Kidney (tissue), 14 donors: Measurements from ENCODE around the gene CCT3. TPM values are rescaled to one million over a fixed set of nuclear protein-coding genes. Genes with fewer than 3 reads are reported as not detected.

ENCODE experiments used
- DNase-seq, 5 donors: peaks; one replicate each; pipeline ENCODE4 v3.0.0-alpha.2; 2013 to 2020
- FAIRE-seq: peaks from 2 replicates; lab custom pipeline; 2012; peaks lifted over from hg19 to GRCh38; lab: Jason Lieb, UNC
- H3K27ac ChIP-seq, 2 donors: one replicate each; pipeline ENCODE4 v1.7.0; 2013; ENCODE audit warnings: low read depth in 2 of 2, low read length in 2 of 2, inconsistent platforms in 1 of 2
- H3K27me3 ChIP-seq: one replicate; pipeline ENCODE4 v1.7.1; 2013; ENCODE audit warnings: low read length, inconsistent platforms; ENCODE audit not compliant: control insufficient read depth, insufficient read depth
- H3K36me3 ChIP-seq, 3 donors: one replicate each; pipeline versions ENCODE4 v1.7.0 to v1.7.1; 2013; ENCODE audit warnings: low read length in 3 of 3, control low read depth in 1 of 3, inconsistent platforms in 1 of 3; ENCODE audit not compliant: insufficient read depth in 3 of 3, control insufficient read depth in 2 of 3
- H3K4me1 ChIP-seq, 3 donors: one replicate each; pipeline versions ENCODE4 v1.7.0 to v1.7.1; 2013; ENCODE audit warnings: low read length in 3 of 3, inconsistent platforms in 1 of 3, low read depth in 1 of 3; ENCODE audit not compliant: control insufficient read depth in 2 of 3, insufficient read depth in 2 of 3
- H3K4me3 ChIP-seq, 3 donors: one replicate each; pipeline versions ENCODE4 v1.7.0 to v1.8.1; 2013; ENCODE audit warnings: low read length in 3 of 3, control low read depth in 1 of 3, inconsistent platforms in 1 of 3
- H3K9ac ChIP-seq, 3 donors: one replicate each; pipeline versions ENCODE4 v1.7.0 to v1.7.1; 2013; ENCODE audit warnings: low read length in 3 of 3, control low read depth in 1 of 3, inconsistent platforms in 1 of 3
- H3K9me3 ChIP-seq, 3 donors: one replicate each; pipeline versions ENCODE4 v1.7.0 to v1.7.1; 2013; ENCODE audit warnings: low read length in 3 of 3, control low read depth in 1 of 3, inconsistent platforms in 1 of 3; ENCODE audit not compliant: control insufficient read depth in 2 of 3, insufficient read depth in 1 of 3
- intact Hi-C: fragments of 100-400 bp; cut with DNase I; formaldehyde crosslinking; loops from one replicate; pipeline ENCODE4 v1.11.1; 2022
- polyA plus RNA-seq: library from polyadenylated mRNA; stranded (reverse); fragments of 350-450 nt; fragmentation: Illumina TruSeq; extraction: RNeasy Lipid Tissue Mini Kit (QIAGEN cat#74804); gene quantifications from one replicate; pipeline ENCODE4 v1.2.3, GENCODE V29; 2014; ENCODE audit warnings: low read depth, low replicate concordance; ENCODE audit not compliant: insufficient read depth
- total RNA-seq: library from RNA; stranded (reverse); fragmentation: NEBNext Ultra II Directional; extraction: Animal tissue kit (Norgen Biotek cat#: 25700); gene quantifications from one replicate; pipeline ENCODE4 v1.2.1, GENCODE V29; 2021
- TF ChIP-seq, protein P1 (sequence below): IDR thresholded peaks from 3 replicates; pipeline ENCODE4 v1.5.1; 2012; ENCODE audit warnings: mild to moderate bottlenecking, moderate library complexity, borderline replicate concordance; ENCODE audit not compliant: insufficient read depth; ENCODE audit errors: extremely low read depth
- donor health status: control.
- donor health status: control.
- donor health status: control.
- donor health status: control.
- donor health status: control.
- donor health status: DM: yes; HTN: yes; CAD: no.
- donor health status: Normal renal cell carcinoma (clear cell type).

CCT3 gene
- total and polyA plus RNA-seq, 2 donors from 2014 or later, result 149 to 181 TPM

DNA sequence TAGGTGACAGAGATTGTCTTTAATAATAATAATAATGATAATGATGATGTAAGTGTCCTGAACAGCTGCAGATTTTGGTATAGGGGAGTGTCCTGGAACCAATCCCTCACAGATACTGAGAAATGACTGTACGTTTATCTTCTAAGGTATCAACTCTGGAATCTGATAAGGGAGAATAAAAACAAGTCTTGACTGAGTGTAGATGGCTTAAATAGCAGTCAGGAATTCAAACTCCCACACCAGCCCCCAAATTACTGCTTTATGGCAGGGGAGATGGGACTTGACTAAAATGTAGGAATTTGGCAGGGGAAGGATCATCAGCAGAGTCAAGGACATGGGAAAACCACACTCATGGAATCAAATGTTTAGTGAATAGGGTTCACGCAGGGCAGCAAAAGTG is 32.9 kb downstream of the CCT3 start:
- H3K36me3 ChIP-seq, result peaks cover 5 to 19% (median 16%) of the 10 kb centered on the region in 3 donors
- peak in 1 of 5 donors; percentile 11 for DNase-seq
- FAIRE-seq, result no peak

DNA sequence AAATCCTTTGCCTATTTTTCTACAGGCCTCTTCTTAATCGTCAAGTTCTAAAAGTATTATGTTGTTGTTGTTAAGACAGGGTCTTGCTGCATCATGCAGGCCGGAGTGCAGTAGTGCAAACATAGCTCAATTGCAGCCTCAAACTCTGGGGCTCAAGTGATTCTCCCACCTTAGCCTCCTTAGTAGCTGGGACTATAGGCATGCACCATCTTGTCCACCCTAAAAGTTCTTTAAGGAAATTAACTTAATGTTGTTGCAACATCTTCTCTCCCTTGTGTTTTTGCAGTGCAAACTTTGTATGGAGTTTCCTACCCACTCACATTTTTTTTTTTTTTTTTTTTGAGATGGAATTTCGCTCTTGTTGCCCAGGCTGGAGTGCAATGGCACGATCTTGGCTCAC is 34.9 kb downstream of the CCT3 start:
- DNase-seq (no peak), FAIRE-seq (no peak)
- peaks cover 2 to 7% (median 4%) of the 10 kb centered on the region in 3 donors for H3K36me3 ChIP-seq
- H3K27ac ChIP-seq, result no peak overlapping the region
- no peak overlapping the region for H3K9ac ChIP-seq
- intact Hi-C loops, result no loop called here
- H3K4me1 ChIP-seq, result no peaks in the 10 kb centered on the region
- TF ChIP-seq, protein P1, sequence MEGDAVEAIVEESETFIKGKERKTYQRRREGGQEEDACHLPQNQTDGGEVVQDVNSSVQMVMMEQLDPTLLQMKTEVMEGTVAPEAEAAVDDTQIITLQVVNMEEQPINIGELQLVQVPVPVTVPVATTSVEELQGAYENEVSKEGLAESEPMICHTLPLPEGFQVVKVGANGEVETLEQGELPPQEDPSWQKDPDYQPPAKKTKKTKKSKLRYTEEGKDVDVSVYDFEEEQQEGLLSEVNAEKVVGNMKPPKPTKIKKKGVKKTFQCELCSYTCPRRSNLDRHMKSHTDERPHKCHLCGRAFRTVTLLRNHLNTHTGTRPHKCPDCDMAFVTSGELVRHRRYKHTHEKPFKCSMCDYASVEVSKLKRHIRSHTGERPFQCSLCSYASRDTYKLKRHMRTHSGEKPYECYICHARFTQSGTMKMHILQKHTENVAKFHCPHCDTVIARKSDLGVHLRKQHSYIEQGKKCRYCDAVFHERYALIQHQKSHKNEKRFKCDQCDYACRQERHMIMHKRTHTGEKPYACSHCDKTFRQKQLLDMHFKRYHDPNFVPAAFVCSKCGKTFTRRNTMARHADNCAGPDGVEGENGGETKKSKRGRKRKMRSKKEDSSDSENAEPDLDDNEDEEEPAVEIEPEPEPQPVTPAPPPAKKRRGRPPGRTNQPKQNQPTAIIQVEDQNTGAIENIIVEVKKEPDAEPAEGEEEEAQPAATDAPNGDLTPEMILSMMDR, result no peak
- no peaks in the 10 kb centered on the region for H3K27me3 ChIP-seq
- no peak overlapping the region for H3K4me3 ChIP-seq
- no peaks in the 10 kb centered on the region for H3K9me3 ChIP-seq

More for the DNA sequence above, 32.9 kb downstream of the CCT3 start:
- no peak overlapping the region for H3K4me3 ChIP-seq
- H3K4me1 ChIP-seq, result no peaks in the 10 kb centered on the region
- no peak overlapping the region for H3K9ac ChIP-seq
- no peaks in the 10 kb centered on the region for H3K27me3 ChIP-seq
- H3K9me3 ChIP-seq, result no peaks in the 10 kb centered on the region
- TF ChIP-seq, protein P1, result no peak
- intact Hi-C loops, result no loop called here
- no peak overlapping the region for H3K27ac ChIP-seq

DNA sequence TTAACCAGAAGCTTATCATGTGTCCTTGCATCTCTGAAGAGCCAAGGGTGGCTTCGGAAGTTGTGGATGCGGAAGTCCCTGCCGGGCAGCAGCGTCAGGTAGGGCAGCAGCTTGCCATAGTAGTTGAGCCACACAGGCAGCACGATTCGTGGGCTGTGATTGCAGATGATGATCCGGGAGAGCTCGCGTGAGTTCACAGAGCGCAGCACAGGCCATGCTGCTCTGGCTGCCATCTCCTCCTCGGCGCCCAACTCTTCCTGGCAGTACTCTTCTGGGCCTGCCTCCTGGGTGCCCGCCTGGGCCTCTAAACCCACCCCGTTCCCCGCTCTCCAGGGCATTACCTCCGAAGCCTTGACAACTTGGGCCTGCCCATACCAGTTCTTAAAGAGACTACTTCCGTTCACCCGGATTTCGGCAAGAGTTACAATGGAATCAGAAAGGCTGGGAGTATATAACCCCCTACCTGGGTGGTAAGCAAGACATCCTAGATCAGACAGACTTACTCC is 39.2 kb downstream of the CCT3 start, which contains the start of gene VHLL:
TSS of gene VHLL (minus strand) at position 456 of the 506 bp plus-strand sequence. CDS start at position 338, 118 bp downstream.
- H3K4me3 ChIP-seq, result no peak within 1 kb of the TSS
- intact Hi-C loops, result no loop called here
- FAIRE-seq, result no peak
- no peak for DNase-seq
- H3K36me3 ChIP-seq, result peaks cover 0 to 2% (median 0%) of the 10 kb centered on the region in 3 donors
- H3K9me3 ChIP-seq, result no peaks in the 10 kb centered on the region
- no peaks in the 10 kb centered on the region for H3K27me3 ChIP-seq
- H3K4me1 ChIP-seq, result peaks cover 0 to 13% (median 10%) of the 10 kb centered on the region in 3 donors
- TF ChIP-seq, protein P1, result no peak
- H3K27ac ChIP-seq, result no peak within 1 kb of the TSS
- no peak within 1 kb of the TSS for H3K9ac ChIP-seq
